Caki2 (cell line): ENCODE results near the gene TANGO2. TPM values are rescaled to one million over a fixed set of nuclear protein-coding genes. Genes with fewer than 3 reads are reported as not detected.

Source experiments
- DNase-seq: peaks from one replicate; pipeline ENCODE4 v3.0.0-alpha.2; 2015; ENCODE audit warnings: low read depth
- in situ Hi-C: cut with HindIII; loops from 2 replicates; pipeline ENCODE4 v1.10.0; 2016; ENCODE audit warnings: low sequenced_read_pairs, low pct_unique_long_range_greater_than_20kb, mixed read lengths
- total RNA-seq: library from RNA; depleted of rRNA; stranded (reverse); fragments of >200 nt; shearing (Covaris generic); gene quantifications from 2 replicates; pipeline ENCODE4 v1.2.3, GENCODE V29; 2014; ENCODE audit warnings: low replicate concordance

Gene TANGO2
- total RNA-seq, 1 experiment from 2014 or later = 55.2 TPM

DNA sequence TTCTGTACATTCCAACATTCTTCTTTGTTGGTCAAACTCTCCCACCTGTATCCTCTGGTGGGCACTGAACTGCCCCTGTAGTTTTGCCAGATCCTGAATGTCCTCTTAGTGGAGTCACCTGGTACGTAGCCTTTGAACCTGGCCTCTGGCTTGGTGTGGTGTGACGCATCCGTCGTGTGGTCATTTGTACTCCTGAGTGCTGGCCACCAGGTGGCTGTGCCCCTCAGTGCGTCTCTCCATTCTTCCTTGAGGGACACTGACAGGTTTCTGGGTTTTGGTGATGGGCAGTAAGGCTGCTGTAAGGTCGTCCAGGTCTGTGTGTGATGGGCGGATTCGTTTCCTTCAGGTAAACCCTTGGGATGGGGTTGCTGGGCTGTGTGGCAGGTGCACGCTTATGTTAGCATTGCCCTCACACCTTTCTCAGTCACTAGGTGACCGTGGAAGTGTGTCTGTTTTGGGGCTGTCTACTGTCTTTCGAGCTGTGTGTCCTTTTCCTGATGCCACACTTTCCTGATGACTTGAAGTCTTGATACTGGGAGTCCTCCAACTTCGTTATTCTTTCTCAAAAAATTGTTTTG, 81.4 kb downstream of the TANGO2 start:
- in situ Hi-C loops = no loop called here
- DNase-seq = no peak

DNA sequence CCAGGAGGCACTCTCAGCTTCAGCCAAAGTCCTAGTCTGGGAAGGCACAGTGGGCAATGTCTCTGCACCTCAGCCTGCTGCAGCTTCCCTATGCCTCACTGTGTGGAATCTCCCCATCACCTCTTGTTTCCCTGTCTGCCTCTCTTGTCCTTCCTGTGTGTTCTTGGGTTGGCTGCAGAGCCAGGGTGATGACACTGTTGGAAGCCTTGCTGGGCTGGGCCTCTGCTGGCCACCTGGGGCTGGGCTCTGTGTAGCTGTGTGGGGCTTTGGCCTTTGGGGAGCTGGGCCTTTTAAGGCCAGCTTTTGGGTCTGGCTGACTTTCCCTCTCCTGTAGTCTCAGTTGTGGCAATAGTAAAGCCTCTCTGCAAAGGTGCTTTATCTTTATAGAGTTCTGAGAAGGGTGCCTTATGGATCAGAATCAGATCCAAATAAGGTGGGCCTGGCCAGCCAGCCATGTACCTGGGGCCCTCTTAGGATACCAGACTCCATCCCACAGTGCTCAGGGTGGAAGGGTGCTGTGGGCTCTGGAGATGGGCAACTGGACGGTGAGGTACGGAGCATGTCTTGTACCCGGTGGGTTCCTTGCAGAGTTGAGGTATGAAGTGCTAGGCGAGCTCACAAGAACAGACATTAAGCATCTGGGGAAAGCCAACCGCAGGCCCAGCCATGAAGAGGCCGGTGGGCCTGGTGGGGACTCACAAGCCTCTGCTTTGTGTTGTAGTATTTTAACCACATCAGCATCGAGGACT, 84.7 kb downstream of the TANGO2 start:
- in situ Hi-C loops = no loop called here
- DNase-seq = no peak

DNA sequence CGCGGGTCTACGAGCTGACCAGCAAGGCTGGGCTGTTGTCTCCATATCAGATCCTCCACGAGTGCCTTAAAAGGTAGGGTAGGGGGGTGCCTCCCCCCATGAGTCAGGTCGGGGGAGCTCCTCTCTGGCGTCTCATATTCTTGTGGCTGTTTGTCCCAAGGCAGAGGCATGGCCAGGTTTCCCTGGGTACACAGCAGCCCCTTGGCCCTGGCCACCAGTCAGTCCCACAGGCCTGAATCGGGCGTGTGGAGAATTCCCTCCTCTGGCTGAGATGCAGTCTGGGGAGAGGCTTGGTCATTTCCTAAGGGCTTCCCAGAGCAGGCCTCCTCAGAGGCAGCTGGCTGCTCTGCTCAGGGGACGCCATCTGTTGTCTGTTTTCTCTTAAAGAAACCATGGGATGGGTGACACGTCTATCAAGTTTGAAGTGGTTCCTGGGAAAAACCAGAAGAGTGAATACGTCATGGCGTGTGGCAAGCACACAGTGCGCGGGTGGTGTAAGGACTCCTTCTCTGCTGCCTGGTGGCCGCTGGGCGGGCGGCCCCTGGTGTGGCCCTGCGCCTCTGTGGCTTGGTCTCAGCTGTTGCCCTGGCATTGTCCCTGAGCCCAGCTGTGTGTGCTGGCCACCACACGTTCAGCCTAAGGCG, 85.4 kb downstream of the TANGO2 start:
- no peak for DNase-seq
- in situ Hi-C loops = no loop called here

DNA sequence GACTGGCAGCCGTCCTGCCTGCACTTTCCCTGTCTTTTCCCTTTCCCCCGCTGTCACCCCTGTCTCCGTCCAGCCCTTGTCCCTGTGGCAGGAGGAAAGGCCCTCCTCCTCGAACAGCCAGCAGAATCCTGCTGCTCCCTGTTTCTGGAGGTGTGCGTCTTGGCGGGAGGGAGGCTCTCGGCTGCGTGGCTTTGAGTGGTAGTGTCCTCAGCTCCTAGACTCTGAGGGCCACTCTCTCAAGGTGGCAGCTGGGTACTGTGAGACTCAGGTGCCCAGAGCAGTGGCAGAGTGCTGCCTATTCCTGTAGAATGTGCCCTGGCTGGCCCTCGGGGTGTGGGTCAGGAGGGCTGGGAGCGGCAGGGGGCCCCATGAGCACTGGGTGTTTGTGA, 85.9 kb downstream of the TANGO2 start:
- DNase-seq = no peak
- in situ Hi-C loops = no loop called here

DNA sequence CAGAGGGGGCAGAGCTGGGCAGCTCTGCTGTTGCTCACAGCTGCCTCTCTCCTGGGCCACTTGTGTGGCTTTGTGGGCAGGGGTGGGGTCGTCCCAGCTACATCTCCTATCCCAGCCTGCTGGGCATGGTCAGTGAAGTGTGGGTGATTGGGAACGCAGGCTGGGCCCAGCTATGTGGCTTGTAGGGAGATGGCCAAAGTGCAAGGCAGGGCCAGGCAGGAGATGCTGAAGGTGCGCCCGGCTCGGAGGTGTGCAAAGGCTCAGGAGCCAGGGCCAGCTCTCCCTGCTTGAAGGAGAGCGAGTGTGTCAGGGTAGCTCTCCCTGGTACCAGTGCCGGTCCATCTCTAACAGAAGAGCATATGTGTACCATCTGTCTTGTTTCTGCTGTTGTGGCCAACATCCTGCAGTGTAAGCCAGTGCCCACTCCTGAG, 86.6 kb downstream of the TANGO2 start:
- in situ Hi-C loops = no loop called here

DNA sequence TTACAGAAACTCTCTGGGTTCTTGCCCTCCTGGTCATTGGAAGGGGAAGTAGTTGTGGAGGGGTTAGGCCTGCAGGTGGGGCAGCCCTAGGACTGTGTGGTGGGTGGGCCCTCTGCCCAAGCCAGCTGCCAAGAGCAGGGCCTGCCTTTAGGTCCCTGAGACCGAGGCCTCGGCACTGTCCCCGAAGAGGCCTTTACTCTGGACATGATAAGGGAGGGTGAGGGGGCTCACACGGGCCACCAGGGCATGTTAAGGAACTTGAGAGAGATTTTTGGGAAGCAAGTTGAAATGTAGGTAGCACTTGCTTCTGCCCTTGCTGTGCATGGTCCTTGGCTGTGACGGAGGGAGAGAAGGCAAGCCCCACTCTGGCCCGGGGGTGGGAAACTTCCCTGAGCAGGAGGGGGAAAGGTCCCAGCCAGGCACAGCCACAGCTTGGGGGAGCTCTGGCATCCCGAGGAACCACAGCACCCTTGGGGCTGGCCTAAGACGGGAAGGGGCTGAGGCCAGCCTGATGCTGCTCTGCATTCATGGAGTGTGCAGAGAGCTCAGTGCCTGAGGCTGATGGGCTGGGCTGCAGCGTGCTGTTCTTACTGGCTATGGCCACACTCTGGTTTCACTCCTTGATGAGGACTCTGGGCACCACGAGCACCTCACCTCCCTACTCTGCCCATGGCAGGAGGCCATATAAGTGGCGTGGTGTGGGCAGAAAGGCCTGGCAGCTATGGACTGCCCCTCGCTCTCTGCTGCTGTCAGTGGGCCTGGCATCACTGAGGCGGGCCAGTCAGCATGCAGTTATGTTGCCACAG, 87.2 kb downstream of the TANGO2 start:
- DNase-seq = no peak
- in situ Hi-C loops = no loop called here

More for the DNA sequence above, 86.6 kb downstream of the TANGO2 start:
- no peak for DNase-seq

DNA sequence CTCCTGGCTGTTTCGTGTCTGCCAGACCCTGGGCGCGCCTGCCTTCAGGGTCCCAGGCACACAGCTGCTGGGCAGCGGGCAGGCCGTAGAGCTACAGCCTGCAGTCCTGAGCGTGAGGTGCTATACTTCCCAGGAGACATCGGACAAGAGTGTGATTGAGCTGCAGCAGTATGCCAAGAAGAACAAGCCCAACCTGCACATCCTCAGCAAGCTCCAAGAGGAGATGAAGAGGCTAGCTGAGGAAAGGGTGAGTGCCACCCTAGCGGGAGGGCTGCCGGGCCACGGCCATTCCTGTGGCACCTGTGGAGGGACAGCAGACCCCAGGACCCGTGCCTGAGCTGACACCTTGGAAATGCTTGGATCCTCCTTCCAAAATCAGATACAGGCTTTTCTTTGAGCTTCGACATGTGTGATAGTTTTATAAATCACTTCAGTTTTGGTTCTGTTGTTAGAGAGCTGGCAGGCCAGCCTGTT, 87.9 kb downstream of the TANGO2 start:
- in situ Hi-C loops = no loop called here
- DNase-seq = no peak

DNA sequence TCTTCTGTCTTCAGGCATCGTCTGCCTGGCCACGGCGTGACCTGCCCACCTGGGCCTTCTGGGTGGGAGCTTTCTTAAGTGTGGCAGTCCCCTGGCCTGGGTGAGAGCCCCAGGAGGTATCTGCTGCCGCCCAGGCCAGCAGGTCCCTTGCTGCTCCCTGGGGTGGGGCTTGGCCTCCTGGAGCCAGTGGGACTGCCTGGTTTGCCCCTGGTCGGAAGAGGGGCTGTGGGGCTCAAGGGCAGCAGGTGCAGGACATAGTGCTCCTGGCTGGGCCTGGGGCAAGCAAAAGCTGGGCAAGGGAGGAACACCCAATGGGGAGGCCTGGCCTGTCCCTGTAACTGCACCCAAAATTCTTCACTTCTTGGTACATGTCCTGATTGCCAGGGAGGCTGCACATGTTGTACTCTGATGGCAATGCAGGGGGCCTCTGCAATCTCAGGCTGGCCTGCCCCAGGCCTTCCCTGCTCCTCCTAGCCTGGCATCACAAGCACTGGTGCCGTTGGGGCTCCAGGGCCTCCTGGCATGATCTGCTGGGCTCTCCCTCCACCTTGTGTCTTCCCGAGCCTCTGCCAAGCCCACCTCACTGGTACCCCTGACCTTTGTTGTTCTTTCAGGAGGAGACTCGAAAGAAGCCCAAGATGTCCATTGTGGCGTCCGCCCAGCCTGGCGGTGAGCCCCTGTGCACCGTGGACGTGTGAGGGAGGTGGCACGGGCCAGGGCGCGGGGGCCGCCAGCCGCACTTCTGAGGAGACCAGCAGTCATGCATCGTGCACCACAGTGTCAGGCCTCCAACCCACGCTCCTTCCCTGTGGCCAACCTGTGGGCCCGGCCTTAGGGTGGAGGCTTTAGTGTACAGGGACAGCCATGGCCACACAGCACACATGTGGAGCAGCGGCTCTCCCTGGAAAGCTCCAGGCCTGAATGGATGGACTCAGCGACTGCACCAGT, 88.8 kb downstream of the TANGO2 start:
- DNase-seq = no peak
- in situ Hi-C loops = no loop called here

DNA sequence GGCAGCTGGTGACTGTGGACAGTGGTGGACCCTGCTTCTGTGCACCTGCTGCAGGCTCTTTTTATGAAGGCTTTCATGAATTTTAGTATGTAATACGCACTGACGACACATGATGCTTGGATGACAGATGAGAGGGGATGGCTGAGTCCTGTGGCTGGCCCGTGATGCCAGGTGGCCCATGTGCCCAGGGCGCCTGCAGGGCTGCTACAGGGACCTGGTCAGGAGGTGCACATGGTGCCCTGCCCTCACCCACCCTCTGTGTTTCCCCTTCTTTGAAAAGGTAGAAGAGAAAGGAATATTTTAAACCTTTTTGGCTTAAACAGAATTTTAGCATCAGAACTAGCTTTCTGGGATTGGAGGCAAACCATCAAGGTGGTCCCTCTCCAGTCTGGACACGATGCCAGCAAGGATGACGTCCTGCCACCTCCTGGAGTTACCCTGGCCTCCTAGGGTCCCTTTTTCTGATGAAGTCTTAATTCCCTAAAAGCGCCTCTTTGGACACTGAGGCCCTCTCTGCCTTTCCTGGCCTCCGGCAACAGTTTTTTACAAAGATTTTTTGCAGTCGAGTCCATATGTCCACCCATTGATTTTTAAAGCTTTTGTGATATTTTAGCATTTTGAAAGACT, 89.6 kb downstream of the TANGO2 start:
- in situ Hi-C loops = no loop called here
- no peak for DNase-seq

DNA sequence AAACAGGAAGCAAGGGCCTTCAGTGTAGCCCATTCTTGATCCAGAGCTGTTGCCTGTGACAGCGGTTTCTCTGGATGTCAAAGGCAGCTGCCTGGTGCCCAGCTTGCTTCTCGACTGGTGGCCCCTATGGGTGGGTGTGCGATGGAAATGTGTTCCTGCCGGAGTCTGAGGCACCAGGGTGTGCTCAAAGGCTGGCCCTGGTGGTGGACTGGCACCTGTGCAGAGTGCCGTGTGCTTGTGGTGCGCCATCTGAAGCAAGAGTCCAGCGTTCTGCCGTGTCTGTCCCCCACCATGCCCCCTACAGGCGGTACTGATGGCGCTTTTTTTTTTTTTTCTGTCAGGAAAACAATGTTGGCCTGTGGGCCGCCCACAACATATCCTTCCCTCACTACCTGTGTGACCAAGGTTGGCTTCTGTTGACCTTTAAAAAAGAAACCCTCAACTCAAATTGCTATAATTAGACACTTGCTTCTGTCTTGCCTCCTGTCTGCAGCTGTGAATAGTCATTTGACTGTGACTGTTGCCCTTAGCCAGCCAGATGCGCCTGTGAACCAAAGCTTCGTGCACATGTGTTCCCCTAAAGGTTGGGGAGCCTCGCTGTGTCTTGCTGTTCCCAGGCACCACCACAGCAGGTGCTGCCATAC, 90.3 kb downstream of the TANGO2 start:
- peak; percentile 40 for DNase-seq
- in situ Hi-C loops = no loop called here

DNA sequence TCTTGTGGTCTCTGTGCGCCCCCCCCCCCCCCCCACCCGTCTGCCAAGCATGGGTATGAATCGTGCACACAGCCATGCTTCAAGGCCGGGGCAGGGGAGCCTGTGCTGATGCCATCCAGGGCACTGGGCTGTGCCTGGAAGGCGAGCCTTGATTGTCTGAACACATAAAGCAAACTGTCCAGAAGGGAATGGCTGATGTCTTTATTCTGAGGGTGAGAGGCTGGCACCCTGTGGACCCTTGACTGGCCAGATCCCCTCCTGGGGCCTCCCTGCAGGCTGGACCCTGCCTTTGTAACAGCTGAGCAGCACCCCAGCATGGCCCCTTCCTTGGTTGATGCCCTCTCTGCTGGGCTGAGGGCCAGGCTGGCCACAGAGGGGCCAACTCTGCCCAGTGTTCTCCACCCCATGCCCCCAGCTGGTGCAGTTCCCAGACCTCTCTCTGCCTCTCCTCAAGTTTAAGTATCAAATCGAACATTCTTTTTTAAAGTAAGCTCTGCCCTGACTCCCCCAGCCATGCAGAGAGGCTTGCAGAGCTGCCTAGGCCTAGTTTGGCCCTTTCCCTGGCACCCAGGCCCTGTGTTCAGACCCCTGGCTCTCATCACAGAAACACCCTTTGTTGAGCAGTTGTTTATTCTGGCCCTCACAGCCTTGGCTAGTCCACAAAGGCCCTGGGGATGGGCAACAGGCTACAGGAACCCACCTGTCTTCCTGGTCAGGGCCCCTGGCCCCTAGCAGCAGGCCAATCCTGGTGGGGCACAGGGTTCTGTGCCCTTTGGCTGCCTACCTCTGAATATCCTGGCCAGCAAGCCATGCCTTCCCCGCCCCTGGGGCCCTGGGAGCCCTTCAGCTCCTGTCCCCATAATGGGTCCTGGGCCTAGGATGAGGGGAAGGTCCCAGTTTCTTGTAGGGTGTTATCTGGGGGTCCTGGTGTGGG, 91.0 kb downstream of the TANGO2 start:
- no peak for DNase-seq
- in situ Hi-C loops = no loop called here

DNA sequence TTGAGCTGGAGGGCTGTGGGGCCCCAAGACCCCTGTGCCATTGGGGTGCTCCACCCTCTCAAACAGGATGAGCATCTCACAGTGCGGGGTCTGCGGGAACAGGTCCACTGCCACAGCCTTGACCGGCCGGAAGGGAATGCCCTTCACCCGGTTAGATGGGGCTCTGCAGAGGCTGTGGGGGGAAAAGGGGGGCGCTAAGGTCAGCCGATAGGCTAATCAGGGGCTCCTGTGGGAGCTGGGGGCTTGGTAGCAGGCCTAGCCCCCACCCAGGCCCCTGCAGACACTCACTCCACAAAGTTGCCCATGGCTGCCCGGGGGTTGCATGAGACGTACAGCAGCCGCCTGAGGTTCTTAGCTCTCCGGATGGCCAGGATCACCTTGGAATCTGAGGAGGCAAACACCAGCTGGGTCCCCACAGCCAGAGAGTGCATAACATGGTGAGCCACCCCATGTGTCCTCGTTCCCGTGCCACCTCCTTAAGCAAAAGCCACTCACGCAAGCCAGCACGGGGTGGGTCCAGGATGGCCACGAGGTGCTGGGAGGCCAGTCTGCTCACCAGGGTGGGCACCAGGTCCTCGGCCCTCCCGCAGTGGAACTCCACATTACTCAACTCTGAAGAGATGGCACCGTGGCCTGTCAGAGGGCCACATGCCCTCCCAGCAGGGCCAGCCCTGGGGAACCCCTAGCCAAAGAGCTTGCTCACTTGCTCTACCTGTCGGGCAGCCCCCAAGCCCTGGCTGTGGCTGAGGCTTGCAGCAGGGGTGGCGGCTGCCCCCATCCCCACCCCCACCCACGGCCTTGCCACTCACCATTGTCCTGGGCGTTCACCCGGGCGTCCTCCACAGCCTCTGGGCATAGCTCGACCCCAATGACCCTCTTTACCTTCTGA, 92.0 kb downstream of the TANGO2 start:
- in situ Hi-C loops = no loop called here
- no peak for DNase-seq

DNA sequence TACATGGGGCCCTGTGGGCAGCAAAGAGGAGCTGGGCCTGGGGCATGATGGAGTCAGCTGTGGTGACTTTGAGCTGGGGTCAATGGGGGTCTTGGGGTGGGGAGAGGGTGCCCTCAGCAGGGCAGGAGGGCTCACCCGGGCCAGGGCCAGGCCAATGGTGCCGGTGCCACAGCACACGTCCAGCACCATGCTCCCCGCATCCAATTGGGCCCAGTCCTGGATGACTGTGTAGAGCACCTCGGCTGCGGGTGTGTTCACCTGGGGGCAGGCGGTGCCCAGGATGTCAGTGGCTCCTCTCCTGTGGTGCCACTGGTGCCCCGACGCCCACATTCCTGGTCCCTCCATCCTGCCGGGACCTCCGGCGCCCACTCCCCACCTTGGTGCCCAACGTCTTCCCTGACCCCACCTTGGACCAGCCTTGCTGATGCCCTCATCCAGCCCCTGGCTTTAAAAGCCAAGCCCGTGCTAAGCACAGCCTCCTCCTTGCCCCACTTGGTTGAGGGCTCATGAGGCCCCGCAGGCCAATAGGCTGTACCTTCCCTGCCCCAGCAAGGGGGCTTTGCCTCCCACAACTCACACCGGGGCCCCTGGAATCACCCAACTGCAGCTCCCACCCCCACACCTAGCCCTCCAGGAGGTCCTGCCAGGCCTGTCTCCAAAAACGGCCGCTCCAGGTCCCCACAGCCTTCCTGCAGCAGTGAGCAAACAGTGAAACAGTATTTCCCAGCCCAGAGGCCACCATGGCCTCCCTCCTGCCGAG, 92.8 kb downstream of the TANGO2 start:
- DNase-seq = no peak
- in situ Hi-C loops = no loop called here
